SK-N-SH treated with all-trans-retinoic acid at 6 μM for 48 hours (cell line): ENCODE data around the gene TDRD9.

Experiments used
- ATAC-seq: fragments of 200-7000 bp; cut with Tn5 transposase; 3 replicates; pipeline ENCODE4 v1.9.1; 2020; ENCODE audit warnings: mild to moderate bottlenecking, moderate library complexity
- ARNTL ChIP-seq: fragments of 450-650 bp; formaldehyde crosslinking; IDR thresholded peaks from 2 replicates; pipeline ENCODE4 v1.5.0; 2020; ENCODE audit warnings: low read depth, mild to moderate bottlenecking, moderate library complexity, borderline replicate concordance
- BACH2 ChIP-seq: fragments of 250-450 bp; sonication (Bioruptor Pico); IDR thresholded peaks from 2 replicates; pipeline ENCODE4 v1.9.0; 2021; ENCODE audit warnings: mild to moderate bottlenecking, borderline replicate concordance
- ESRRG ChIP-seq: fragments of 250-450 bp; sonication (Bioruptor Pico); IDR thresholded peaks from 2 replicates; pipeline ENCODE4 v1.6.1; 2021; ENCODE audit warnings: mild to moderate bottlenecking
- GLIS3 ChIP-seq: fragments of 250-450 bp; sonication (Bioruptor Pico); IDR thresholded peaks from 2 replicates; pipeline ENCODE4 v1.5.0; 2020; ENCODE audit warnings: mild to moderate bottlenecking, moderate library complexity
- ISL1 ChIP-seq: fragments of 250-450 bp; sonication (Bioruptor Pico); IDR thresholded peaks from 2 replicates; pipeline ENCODE4 v2.1.2; 2022; ENCODE audit warnings: mild to moderate bottlenecking, moderate library complexity
- OSR1 ChIP-seq: fragments of 250-450 bp; sonication (Bioruptor Pico); IDR thresholded peaks from 2 replicates; pipeline ENCODE4 v1.8.0; 2022; ENCODE audit warnings: moderate library complexity, mild to moderate bottlenecking, inconsistent platforms
- PPARA ChIP-seq: fragments of 250-450 bp; sonication (Bioruptor Pico); IDR thresholded peaks from 2 replicates; pipeline ENCODE4 v1.5.0; 2020; ENCODE audit warnings: mild to moderate bottlenecking, borderline replicate concordance
- RARB ChIP-seq: fragments of 250-450 bp; sonication (Bioruptor Pico); IDR thresholded peaks from 2 replicates; pipeline ENCODE4 v1.8.0; 2021; ENCODE audit warnings: mild to moderate bottlenecking, moderate library complexity
- SNAI2 ChIP-seq: fragments of 250-450 bp; sonication (Bioruptor Pico); IDR thresholded peaks from 2 replicates; pipeline ENCODE4 v1.5.0; 2020; ENCODE audit warnings: mild to moderate bottlenecking, moderate library complexity
- TCF4 ChIP-seq: fragments of 250-450 bp; sonication (Bioruptor Pico); IDR thresholded peaks from 2 replicates; pipeline ENCODE4 v1.8.0; 2021; ENCODE audit warnings: mild to moderate bottlenecking, moderate library complexity, borderline replicate concordance
- TOX ChIP-seq: fragments of 250-450 bp; sonication (Bioruptor Pico); IDR thresholded peaks from 2 replicates; pipeline ENCODE4 v1.8.0; 2021; ENCODE audit warnings: mild to moderate bottlenecking, moderate library complexity, borderline replicate concordance
- ZC3H10 ChIP-seq: fragments of 250-450 bp; sonication (Bioruptor Pico); IDR thresholded peaks from 2 replicates; pipeline ENCODE4 v1.5.1; 2021; ENCODE audit warnings: mild to moderate bottlenecking, moderate library complexity
- ZFP3 ChIP-seq: fragments of 250-450 bp; sonication (Bioruptor Pico); IDR thresholded peaks from 2 replicates; pipeline ENCODE4 v1.5.0; 2020; ENCODE audit warnings: mild to moderate bottlenecking, moderate library complexity
- ZFP30 ChIP-seq: fragments of 450-650 bp; formaldehyde crosslinking; IDR thresholded peaks from 2 replicates; pipeline ENCODE4 v1.5.0; 2022; ENCODE audit warnings: mild to moderate bottlenecking, moderate library complexity
- ZNF565 ChIP-seq: fragments of 450-650 bp; formaldehyde crosslinking; conservative IDR thresholded peaks from 2 replicates; pipeline ENCODE4 v1.5.0; 2020; ENCODE audit warnings: low read depth, mild to moderate bottlenecking, moderate library complexity
- ZNF70 ChIP-seq: fragments of 450-650 bp; formaldehyde crosslinking; IDR thresholded peaks from 2 replicates; pipeline ENCODE4 v1.5.0; 2020; ENCODE audit warnings: mild to moderate bottlenecking, moderate library complexity
- ZNF8 ChIP-seq: fragments of 450-650 bp; formaldehyde crosslinking; IDR thresholded peaks from 2 replicates; pipeline ENCODE4 v1.5.0; 2020; ENCODE audit warnings: mild to moderate bottlenecking, moderate library complexity
- TF ChIP-seq, protein P1 (sequence below): fragments of 250-450 bp; sonication (Bioruptor Pico); IDR thresholded peaks from 2 replicates; pipeline ENCODE4 v1.8.0; 2021; ENCODE audit warnings: low read depth, mild to moderate bottlenecking, moderate library complexity, borderline replicate concordance
- TF ChIP-seq, protein P2 (sequence below): fragments of 250-450 bp; sonication (Bioruptor Pico); IDR thresholded peaks from 2 replicates; pipeline ENCODE4 v1.5.1; 2020; ENCODE audit warnings: low read depth, mild to moderate bottlenecking, moderate library complexity
- TF ChIP-seq, protein P3 (sequence below): fragments of 250-450 bp; sonication (Bioruptor Pico); IDR thresholded peaks from 2 replicates; pipeline ENCODE4 v1.8.0; 2020; ENCODE audit warnings: mild to moderate bottlenecking, moderate library complexity, borderline replicate concordance
- TF ChIP-seq, protein P4 (sequence below): fragments of 250-450 bp; sonication (Bioruptor Pico); IDR thresholded peaks from 2 replicates; pipeline ENCODE4 v1.5.1; 2021; ENCODE audit warnings: mild to moderate bottlenecking, moderate library complexity

TDRD9 gene

DNA sequence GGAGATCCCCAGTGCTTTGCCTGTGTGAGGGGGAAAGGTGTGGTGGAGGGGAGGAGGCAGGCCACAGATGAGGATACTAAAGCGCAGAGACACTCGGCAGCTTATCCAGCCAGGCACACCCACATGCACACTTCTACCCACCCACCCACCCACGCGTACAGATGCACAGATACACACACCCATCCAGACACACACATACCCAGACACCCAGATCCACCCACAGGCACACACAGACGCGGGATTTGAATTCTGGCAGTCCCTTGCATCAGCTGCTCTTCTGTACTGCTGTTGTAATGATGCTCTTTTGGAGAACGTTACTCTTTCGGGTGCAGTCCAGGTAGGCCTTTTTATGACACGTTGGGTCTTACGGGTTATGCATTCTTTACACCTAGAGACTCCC lies 69.8 kb downstream of the TDRD9 start:
- no peak for TF ChIP-seq ARNTL (CRISPR knock-in tag)
- TF ChIP-seq ISL1 (CRISPR knock-in tag), result no peak
- TF ChIP-seq, protein P1, sequence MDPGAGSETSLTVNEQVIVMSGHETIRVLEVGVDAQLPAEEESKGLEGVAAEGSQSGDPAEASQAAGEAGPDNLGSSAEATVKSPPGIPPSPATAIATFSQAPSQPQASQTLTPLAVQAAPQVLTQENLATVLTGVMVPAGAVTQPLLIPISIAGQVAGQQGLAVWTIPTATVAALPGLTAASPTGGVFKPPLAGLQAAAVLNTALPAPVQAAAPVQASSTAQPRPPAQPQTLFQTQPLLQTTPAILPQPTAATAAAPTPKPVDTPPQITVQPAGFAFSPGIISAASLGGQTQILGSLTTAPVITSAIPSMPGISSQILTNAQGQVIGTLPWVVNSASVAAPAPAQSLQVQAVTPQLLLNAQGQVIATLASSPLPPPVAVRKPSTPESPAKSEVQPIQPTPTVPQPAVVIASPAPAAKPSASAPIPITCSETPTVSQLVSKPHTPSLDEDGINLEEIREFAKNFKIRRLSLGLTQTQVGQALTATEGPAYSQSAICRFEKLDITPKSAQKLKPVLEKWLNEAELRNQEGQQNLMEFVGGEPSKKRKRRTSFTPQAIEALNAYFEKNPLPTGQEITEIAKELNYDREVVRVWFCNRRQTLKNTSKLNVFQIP (CRISPR knock-in tag), result no peak
- no peak for TF ChIP-seq TCF4 (CRISPR knock-in tag)
- no peak for TF ChIP-seq ZFP3 (CRISPR knock-in tag)
- no peak for TF ChIP-seq ZNF8
- TF ChIP-seq, protein P2, sequence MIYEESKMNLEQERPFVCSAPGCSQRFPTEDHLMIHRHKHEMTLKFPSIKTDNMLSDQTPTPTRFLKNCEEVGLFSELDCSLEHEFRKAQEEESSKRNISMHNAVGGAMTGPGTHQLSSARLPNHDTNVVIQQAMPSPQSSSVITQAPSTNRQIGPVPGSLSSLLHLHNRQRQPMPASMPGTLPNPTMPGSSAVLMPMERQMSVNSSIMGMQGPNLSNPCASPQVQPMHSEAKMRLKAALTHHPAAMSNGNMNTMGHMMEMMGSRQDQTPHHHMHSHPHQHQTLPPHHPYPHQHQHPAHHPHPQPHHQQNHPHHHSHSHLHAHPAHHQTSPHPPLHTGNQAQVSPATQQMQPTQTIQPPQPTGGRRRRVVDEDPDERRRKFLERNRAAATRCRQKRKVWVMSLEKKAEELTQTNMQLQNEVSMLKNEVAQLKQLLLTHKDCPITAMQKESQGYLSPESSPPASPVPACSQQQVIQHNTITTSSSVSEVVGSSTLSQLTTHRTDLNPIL (CRISPR knock-in tag), result no peak
- no peak for TF ChIP-seq PPARA (CRISPR knock-in tag)
- ATAC-seq, result no peak

DNA sequence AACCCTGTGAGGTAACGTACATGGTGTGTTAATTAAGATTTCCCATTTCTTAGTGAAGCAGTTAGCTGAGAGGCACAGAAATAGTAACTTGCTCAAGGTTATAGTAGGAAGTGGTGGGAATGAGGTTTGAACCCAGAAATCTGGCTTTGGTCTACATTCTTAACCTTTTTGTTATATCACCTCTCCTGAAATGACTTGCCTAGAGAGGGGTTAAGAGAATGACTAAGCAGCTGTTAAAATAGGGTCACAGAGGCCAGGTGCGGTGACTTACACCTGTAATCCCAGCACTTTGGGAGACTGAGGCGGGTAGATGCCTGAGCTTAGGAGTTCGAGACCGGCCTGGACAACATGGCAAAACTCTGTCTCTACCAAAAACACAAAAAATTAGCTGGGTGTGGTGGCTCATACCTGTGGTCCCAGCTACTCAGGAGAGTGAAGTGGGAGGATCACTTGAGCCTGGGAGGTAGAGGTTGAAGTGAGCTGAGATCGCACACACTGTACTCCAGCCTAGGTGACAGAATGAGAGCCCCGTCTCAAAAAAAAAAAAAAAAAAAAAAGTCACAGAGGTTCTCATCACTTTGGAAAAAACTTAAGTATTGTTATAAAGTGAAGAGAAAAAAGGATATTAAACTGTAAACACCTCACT lies 71.7 kb downstream of the TDRD9 start:
- no peak for ATAC-seq
- TF ChIP-seq ESRRG (CRISPR knock-in tag) (no peak), GLIS3 (no peak)

DNA sequence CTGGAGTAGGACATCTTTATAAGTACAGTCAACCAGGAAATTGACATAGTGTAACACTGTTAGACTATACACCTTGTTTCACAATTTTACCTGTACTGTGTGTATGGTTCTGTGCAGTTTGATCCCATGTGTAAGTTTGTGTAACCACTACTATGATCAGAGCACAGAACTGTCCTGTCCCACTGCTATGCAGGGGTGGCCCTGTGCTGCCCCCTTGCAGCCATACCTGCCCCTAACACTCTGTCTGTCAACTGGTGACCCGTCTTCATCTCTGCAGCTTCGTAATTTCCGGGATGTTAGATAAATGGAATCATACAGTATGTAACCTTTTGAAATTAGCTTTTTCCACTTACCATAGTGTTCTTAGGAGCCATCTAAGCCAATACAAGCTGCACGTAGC lies 72.7 kb downstream of the TDRD9 start:
- ATAC-seq, result 0 out of 3 replicates have a peak, but pooled peaks have one; percentile 24
- no peak for TF ChIP-seq PPARA (CRISPR knock-in tag)
- no peak for TF ChIP-seq ISL1 (CRISPR knock-in tag)
- no peak for TF ChIP-seq TOX
- no peak for TF ChIP-seq ZNF565 (CRISPR knock-in tag)

DNA sequence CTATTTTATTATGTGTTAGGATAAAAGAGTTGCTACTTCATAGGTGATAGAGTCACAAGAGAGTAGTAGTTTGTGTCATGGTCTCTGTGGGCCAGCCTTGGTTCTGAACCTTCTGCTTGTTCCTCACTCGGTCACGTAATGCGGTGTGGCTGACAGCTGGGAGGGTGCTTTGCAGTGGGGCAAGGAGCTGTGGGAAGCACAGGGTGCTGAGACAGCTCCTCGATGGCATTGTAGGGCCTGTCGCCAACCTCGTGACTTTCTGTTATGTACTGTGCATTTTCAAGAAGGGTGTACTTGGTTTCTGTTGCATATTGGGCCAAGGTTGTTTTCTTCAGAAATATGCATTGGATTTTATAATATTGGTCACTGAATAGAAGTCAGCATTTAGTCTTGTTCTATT lies 75.4 kb downstream of the TDRD9 start:
- ATAC-seq, result no peak
- TF ChIP-seq ARNTL (CRISPR knock-in tag) (no peak), ZC3H10 (CRISPR knock-in tag) (no peak), GLIS3 (no peak), OSR1 (CRISPR knock-in tag) (no peak), TCF4 (CRISPR knock-in tag) (no peak), ESRRG (CRISPR knock-in tag) (no peak)
- TF ChIP-seq, protein P3, sequence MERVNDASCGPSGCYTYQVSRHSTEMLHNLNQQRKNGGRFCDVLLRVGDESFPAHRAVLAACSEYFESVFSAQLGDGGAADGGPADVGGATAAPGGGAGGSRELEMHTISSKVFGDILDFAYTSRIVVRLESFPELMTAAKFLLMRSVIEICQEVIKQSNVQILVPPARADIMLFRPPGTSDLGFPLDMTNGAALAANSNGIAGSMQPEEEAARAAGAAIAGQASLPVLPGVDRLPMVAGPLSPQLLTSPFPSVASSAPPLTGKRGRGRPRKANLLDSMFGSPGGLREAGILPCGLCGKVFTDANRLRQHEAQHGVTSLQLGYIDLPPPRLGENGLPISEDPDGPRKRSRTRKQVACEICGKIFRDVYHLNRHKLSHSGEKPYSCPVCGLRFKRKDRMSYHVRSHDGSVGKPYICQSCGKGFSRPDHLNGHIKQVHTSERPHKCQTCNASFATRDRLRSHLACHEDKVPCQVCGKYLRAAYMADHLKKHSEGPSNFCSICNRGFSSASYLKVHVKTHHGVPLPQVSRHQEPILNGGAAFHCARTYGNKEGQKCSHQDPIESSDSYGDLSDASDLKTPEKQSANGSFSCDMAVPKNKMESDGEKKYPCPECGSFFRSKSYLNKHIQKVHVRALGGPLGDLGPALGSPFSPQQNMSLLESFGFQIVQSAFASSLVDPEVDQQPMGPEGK (CRISPR knock-in tag), result no peak
- TF ChIP-seq, protein P4, sequence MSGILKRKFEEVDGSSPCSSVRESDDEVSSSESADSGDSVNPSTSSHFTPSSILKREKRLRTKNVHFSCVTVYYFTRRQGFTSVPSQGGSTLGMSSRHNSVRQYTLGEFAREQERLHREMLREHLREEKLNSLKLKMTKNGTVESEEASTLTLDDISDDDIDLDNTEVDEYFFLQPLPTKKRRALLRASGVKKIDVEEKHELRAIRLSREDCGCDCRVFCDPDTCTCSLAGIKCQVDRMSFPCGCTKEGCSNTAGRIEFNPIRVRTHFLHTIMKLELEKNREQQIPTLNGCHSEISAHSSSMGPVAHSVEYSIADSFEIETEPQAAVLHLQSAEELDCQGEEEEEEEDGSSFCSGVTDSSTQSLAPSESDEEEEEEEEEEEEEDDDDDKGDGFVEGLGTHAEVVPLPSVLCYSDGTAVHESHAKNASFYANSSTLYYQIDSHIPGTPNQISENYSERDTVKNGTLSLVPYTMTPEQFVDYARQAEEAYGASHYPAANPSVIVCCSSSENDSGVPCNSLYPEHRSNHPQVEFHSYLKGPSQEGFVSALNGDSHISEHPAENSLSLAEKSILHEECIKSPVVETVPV, result no peak

DNA sequence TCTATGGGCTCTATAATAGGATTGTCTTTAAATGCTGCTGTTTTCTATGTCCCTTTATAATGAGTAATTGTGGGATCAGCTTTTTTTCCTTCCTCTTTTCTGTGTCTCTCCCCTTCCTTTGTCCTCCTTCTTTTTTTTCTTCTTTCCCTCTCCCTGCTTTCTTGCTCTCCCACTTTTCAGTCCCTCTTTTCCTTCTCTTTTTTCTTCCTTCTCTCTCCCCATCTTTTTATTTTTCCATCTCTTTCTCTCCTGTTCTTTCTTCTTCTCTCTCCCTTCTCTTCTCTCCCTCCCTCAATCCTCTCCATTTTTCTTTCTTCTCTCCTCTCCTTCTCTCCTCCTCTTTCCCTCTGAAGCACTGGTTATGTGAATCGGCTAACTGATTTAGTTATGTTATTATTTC lies 76.6 kb downstream of the TDRD9 start:
- ATAC-seq, result no peak
- no peak for TF ChIP-seq ARNTL (CRISPR knock-in tag)
- no peak for TF ChIP-seq RARB (CRISPR knock-in tag)
- no peak for TF ChIP-seq SNAI2
- TF ChIP-seq ZNF565 (CRISPR knock-in tag), result no peak
- TF ChIP-seq GLIS3, result no peak

DNA sequence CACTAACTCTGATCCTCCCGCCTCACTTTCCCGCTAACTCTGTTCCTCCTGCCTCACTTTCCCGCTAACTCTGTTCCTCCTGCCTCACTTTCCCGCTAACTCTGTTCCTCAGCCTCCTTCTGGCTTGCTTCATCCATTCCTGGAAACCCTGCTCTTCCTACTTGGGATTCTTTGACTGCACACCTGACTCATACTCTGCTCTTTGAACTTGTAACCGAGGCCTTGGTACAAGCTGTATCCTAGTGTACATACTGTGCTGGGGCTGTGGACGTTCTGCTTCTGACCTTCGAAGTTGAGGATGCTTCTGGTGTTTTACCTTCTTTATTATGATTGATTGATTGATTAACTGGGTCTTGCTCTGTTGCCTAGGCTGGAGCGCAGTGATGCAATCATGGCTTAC lies 77.2 kb downstream of the TDRD9 start:
- no peak for ATAC-seq
- TF ChIP-seq TOX, result no peak
- no peak for TF ChIP-seq TCF4 (CRISPR knock-in tag)
- no peak for TF ChIP-seq ZC3H10 (CRISPR knock-in tag)
- TF ChIP-seq ARNTL (CRISPR knock-in tag), result no peak
- TF ChIP-seq ESRRG (CRISPR knock-in tag), result no peak
- no peak for TF ChIP-seq OSR1 (CRISPR knock-in tag)
- TF ChIP-seq ZFP30 (CRISPR knock-in tag), result no peak
- no peak for TF ChIP-seq ZNF70
- TF ChIP-seq ISL1 (CRISPR knock-in tag), result no peak
- TF ChIP-seq, protein P1 (CRISPR knock-in tag), result no peak
- TF ChIP-seq ZFP3 (CRISPR knock-in tag), result no peak
- TF ChIP-seq RARB (CRISPR knock-in tag), result no peak
- TF ChIP-seq, protein P4, result no peak
- TF ChIP-seq SNAI2, result no peak
- no peak for TF ChIP-seq BACH2 (CRISPR knock-in tag)
- TF ChIP-seq GLIS3, result no peak
